Right cardiac atrium (tissue), 5 donors: ENCODE measurements around the gene ATG10. TPM values are rescaled to one million over a fixed set of nuclear protein-coding genes. Genes with fewer than 3 reads are reported as not detected.

Experiments used
- ATAC-seq, 2 donors: fragments of 200-7000 bp; cut with Tn5 transposase; one replicate each; pipeline versions ENCODE4 v1.8.0 to v1.9.1; 2020; ENCODE audit warnings: moderate library complexity in 2 of 2, mild to moderate bottlenecking in 1 of 2
- DNase-seq, 3 donors: peaks; one replicate each; pipeline ENCODE4 v3.0.0-alpha.2; 2020
- H3K27ac ChIP-seq: one replicate; pipeline ENCODE4 v1.5.1; 2013; ENCODE audit warnings: mild to moderate bottlenecking, low read length, control low read depth, moderate library complexity
- H3K27me3 ChIP-seq: one replicate; pipeline ENCODE4 v1.6.1; 2013; ENCODE audit not compliant: control insufficient read depth, insufficient read depth
- H3K4me1 ChIP-seq: one replicate; pipeline ENCODE4 v1.6.1; 2013; ENCODE audit warnings: low read length; ENCODE audit not compliant: control insufficient read depth, insufficient read depth
- H3K4me3 ChIP-seq: one replicate; pipeline ENCODE4 v1.5.1; 2013; ENCODE audit warnings: low read length, control low read depth
- H3K9me3 ChIP-seq: one replicate; pipeline ENCODE4 v1.6.1; 2013; ENCODE audit warnings: low read length; ENCODE audit not compliant: control insufficient read depth
- WGBS: extraction: QIAGEN DNeasy Blood & Tissue Kit; methylation state at CpG from one replicate; pipeline ENCODE4 v1.1.7; 2013; 5-methylcytosine and 5-hydroxymethylcytosine counted together
- intact Hi-C, 4 donors: fragments of 100-400 bp; cut with DNase I; formaldehyde crosslinking; loops; one replicate each; pipeline versions ENCODE4 v1.11.0 to v1.14.0; 2022 to 2023
- polyA plus RNA-seq: library from polyadenylated mRNA; stranded (reverse); fragments of 200-250 nt; gene quantifications from one replicate; pipeline ENCODE4 v1.2.3, GENCODE V29; 2013
- total RNA-seq, 4 donors: library from RNA; stranded (reverse); fragmentation: NEBNext Ultra II Directional; extraction: Animal tissue kit (Norgen Biotek cat#: 25700); gene quantifications; one replicate each; pipeline ENCODE4 v1.2.1, GENCODE V29; 2021
- donor health status: healthy with polysubstance abuse.
- donor health status: DM: no; HTN: yes; CAD: no.
- donor health status: DM: no; HTN: no; CAD: no.
- donor health status: DM: no; HTN: yes; CAD: no; lungs with severe emphysema.
- donor health status: DM: yes; HTN: yes; CAD: no.

The ATG10 gene
- total and polyA plus RNA-seq, 5 donors: 4.8 to 7.6 (median 5.3) TPM

GRCh38 chr5:82185851-82186250, 214.0 kb downstream of the ATG10 start:
- intact Hi-C loops: no loop called here
- no peak for ATAC-seq
- WGBS: 62% methylated on average over 2 of the region's 2 CpGs

GRCh38 chr5:82197550-82197949, 225.7 kb downstream of the ATG10 start:
- no peaks in the 10 kb centered on the region for H3K27me3 ChIP-seq
- H3K4me1 ChIP-seq: no peaks in the 10 kb centered on the region
- no peak overlapping the region for H3K4me3 ChIP-seq
- intact Hi-C loops: no loop called here
- no peak overlapping the region for H3K27ac ChIP-seq
- WGBS: 80% methylated on average over 1 of the region's 1 CpG
- H3K9me3 ChIP-seq: no peaks in the 10 kb centered on the region
- ATAC-seq: no peak
- DNase-seq: no peak

More at GRCh38 chr5:82185851-82186250, 214.0 kb downstream of the ATG10 start:
- Histone ChIP-seq H3K27me3 (no peaks in the 10 kb centered on the region), H3K4me3 (no peak overlapping the region), H3K9me3 (no peaks in the 10 kb centered on the region), H3K4me1 (peaks cover 2% of the 10 kb centered on the region), H3K27ac (no peak overlapping the region)
- no peak for DNase-seq

GRCh38 chr5:82204567-82204966, 232.7 kb downstream of the ATG10 start:
- intact Hi-C loops: no loop called here
- Histone ChIP-seq H3K4me1 (no peaks in the 10 kb centered on the region), H3K4me3 (no peak overlapping the region), H3K9me3 (no peaks in the 10 kb centered on the region), H3K27me3 (no peaks in the 10 kb centered on the region), H3K27ac (no peak overlapping the region)
- no peak for DNase-seq
- ATAC-seq: no peak
- 56% methylated on average over 2 of the region's 2 CpGs for WGBS

GRCh38 chr5:82205005-82205404, 233.2 kb downstream of the ATG10 start:
- intact Hi-C loops: no loop called here

GRCh38 chr5:82208371-82208770, 236.5 kb downstream of the ATG10 start:
- no peaks in the 10 kb centered on the region for H3K27me3 ChIP-seq
- H3K27ac ChIP-seq: no peak overlapping the region
- no peaks in the 10 kb centered on the region for H3K4me1 ChIP-seq
- WGBS: 91% methylated on average over 3 of the region's 3 CpGs
- no peaks in the 10 kb centered on the region for H3K9me3 ChIP-seq
- DNase-seq: no peak
- intact Hi-C loops: no loop called here
- ATAC-seq: no peak
- H3K4me3 ChIP-seq: no peak overlapping the region

More at GRCh38 chr5:82205005-82205404, 233.2 kb downstream of the ATG10 start:
- H3K9me3 ChIP-seq: no peaks in the 10 kb centered on the region
- no peak overlapping the region for H3K27ac ChIP-seq
- ATAC-seq: no peak
- no peak overlapping the region for H3K4me3 ChIP-seq
- H3K27me3 ChIP-seq: no peaks in the 10 kb centered on the region
- no peak for DNase-seq
- H3K4me1 ChIP-seq: no peaks in the 10 kb centered on the region
- 80% methylated on average over 2 of the region's 2 CpGs for WGBS

- 84% methylated on average over 1 of the region's 1 CpG for WGBS
- ATAC-seq: no peak
- Histone ChIP-seq H3K9me3 (no peaks in the 10 kb centered on the region), H3K4me1 (no peaks in the 10 kb centered on the region), H3K27ac (no peak overlapping the region), H3K4me3 (no peak overlapping the region), H3K27me3 (no peaks in the 10 kb centered on the region)
- DNase-seq: no peak
- intact Hi-C loops: no loop called here
Measured at GRCh38 chr5:82211855-82212572, 240.2 kb downstream of the ATG10 start.

- intact Hi-C loops: no loop called here
- WGBS: 36% methylated on average over 1 of the region's 1 CpG
- ATAC-seq: no peak
- Histone ChIP-seq H3K4me1 (no peaks in the 10 kb centered on the region), H3K27me3 (no peaks in the 10 kb centered on the region), H3K4me3 (no peak overlapping the region), H3K27ac (no peak overlapping the region), H3K9me3 (no peaks in the 10 kb centered on the region)
- no peak for DNase-seq
Measured at GRCh38 chr5:82217917-82218316, 246.1 kb downstream of the ATG10 start.

GRCh38 chr5:82218374-82219156, 246.7 kb downstream of the ATG10 start:
- Histone ChIP-seq H3K4me3 (no peak overlapping the region), H3K27ac (no peak overlapping the region), H3K9me3 (no peaks in the 10 kb centered on the region), H3K4me1 (no peaks in the 10 kb centered on the region), H3K27me3 (no peaks in the 10 kb centered on the region)
- 62% methylated on average over 7 of the region's 7 CpGs for WGBS
- intact Hi-C loops: no loop called here
- ATAC-seq (no peak), DNase-seq (no peak)

- DNase-seq (no peak), ATAC-seq (no peak)
- 94% methylated on average over 2 of the region's 2 CpGs for WGBS
- H3K27ac ChIP-seq: no peak overlapping the region
- H3K27me3 ChIP-seq: no peaks in the 10 kb centered on the region
- no peaks in the 10 kb centered on the region for H3K9me3 ChIP-seq
- no peak overlapping the region for H3K4me3 ChIP-seq
- intact Hi-C loops: no loop called here
- peaks cover 2% of the 10 kb centered on the region for H3K4me1 ChIP-seq
Measured at GRCh38 chr5:82221020-82221419, 249.2 kb downstream of the ATG10 start.

GRCh38 chr5:82222597-82223574, 251.1 kb downstream of the ATG10 start:
- Histone ChIP-seq H3K9me3 (no peaks in the 10 kb centered on the region), H3K27ac (no peak overlapping the region), H3K4me1 (peaks cover 2% of the 10 kb centered on the region), H3K27me3 (no peaks in the 10 kb centered on the region), H3K4me3 (no peak overlapping the region)
- ATAC-seq (no peak), DNase-seq (no peak)
- 81% methylated on average over 5 of the region's 5 CpGs for WGBS
- intact Hi-C loops: no loop called here
